HCT116 (cell line): Measurements from ENCODE around the gene PTCH2. TPM values are rescaled to one million over a fixed set of nuclear protein-coding genes. Genes with fewer than 3 reads are reported as not detected.

Experiments
- ATAC-seq: fragments of 200-7000 bp; cut with Tn5 transposase; 2 replicates; pipeline ENCODE4 v1.9.1; 2020; ENCODE audit warnings: mild to moderate bottlenecking, moderate library complexity
- BruUV-seq: library from RNA; stranded (reverse); fragments of 400-500 nt; replicated peaks from 2 replicates; lab custom pipeline; 2021; lab: Mats Ljungman, UMichigan
- CTCF ChIA-PET: fragments of 300-600 bp; sonication (Branson Sonifier 250); formaldehyde crosslinking; loops from one replicate; lab custom pipeline; 2021; ENCODE audit warnings: antibody characterized with exemption; lab: Charles Lee
- POLR2A ChIA-PET: fragments of 300-600, 350-600 bp; sonication (Branson Sonifier 250); formaldehyde crosslinking; loops from one replicate; lab custom pipeline; 2021; ENCODE audit warnings: antibody characterized with exemption; lab: Charles Lee
- RAD21 ChIA-PET, 2 experiments: fragments of 300-600 bp; sonication (Branson Sonifier 250); formaldehyde crosslinking; loops; one replicate each; lab custom pipeline; 2023; ENCODE audit warnings: low total read pairs in 2 of 2; ENCODE audit not compliant: uncharacterized antibody in 2 of 2, unreplicated experiment in 2 of 2, low non-redundant PET in 1 of 2; lab: Charles Lee
- DNase-seq: peaks from one replicate; pipeline ENCODE4 v3.0.0-alpha.2; 2010; ENCODE audit warnings: low read depth, low spot score
- H2AFZ ChIP-seq: fragments of 200-600 bp; shearing (Covaris generic), sonication (generic); 2 replicates; pipeline ENCODE4 v1.6.1; 2017; ENCODE audit warnings: low read depth, mixed run types, mixed read lengths, antibody characterized with exemption, low read length; ENCODE audit not compliant: poor library complexity, severe bottlenecking
- H3K27ac ChIP-seq: 2 replicates; pipeline ENCODE4 v1.5.1; 2012; ENCODE audit warnings: low read depth, low read length
- H3K27me3 ChIP-seq: fragments of 200-600 bp; sonication (generic); 2 replicates; pipeline ENCODE4 v1.6.1; 2016; ENCODE audit warnings: mixed run types, low read length, mixed read lengths; ENCODE audit not compliant: insufficient read depth
- H3K36me3 ChIP-seq, 2 experiments: fragments of 200-500 bp in 1 of 2; fragments of 200-600 bp in 1 of 2; sonication (Bioruptor generic) in 1 of 2; sonication (generic) in 1 of 2; 2 replicates each; pipeline versions ENCODE4 v1.5.1 to v1.6.1; 2014 to 2016; ENCODE audit warnings: low read length in 2 of 2, inconsistent platforms in 1 of 2, mixed read lengths in 1 of 2, mixed run types in 1 of 2; ENCODE audit not compliant: insufficient read depth in 2 of 2, control insufficient read depth in 1 of 2
- H3K4me1 ChIP-seq, 2 experiments: fragments of 200-600 bp in 1 of 2; sonication (generic) in 1 of 2; 2 replicates each; pipeline versions ENCODE4 v1.5.1 to v1.6.1; 2012 to 2017; ENCODE audit warnings: low read length in 2 of 2, inconsistent platforms in 1 of 2, mild to moderate bottlenecking in 1 of 2, mixed read lengths in 1 of 2, mixed run types in 1 of 2, moderate library complexity in 1 of 2; ENCODE audit not compliant: insufficient read depth in 2 of 2, control insufficient read depth in 1 of 2
- H3K4me2 ChIP-seq: fragments of 200-600 bp; sonication (generic); 2 replicates; pipeline ENCODE4 v1.6.1; 2017; ENCODE audit warnings: mixed run types, low read length, mixed read lengths
- H3K4me3 ChIP-seq, 2 experiments: fragments of 200-600 bp in 1 of 2; sonication (generic) in 1 of 2; replicated peaks in 1 of 2; 2 replicates each; pipeline ENCODE4 v1.5.1; 2011 to 2016; ENCODE audit warnings: low read length in 2 of 2, control low read depth in 1 of 2, low read depth in 1 of 2, mild to moderate bottlenecking in 1 of 2, mixed read lengths in 1 of 2, mixed run types in 1 of 2
- H3K79me2 ChIP-seq: fragments of 200-600 bp; sonication (generic); 2 replicates; pipeline ENCODE4 v1.6.1; 2017; ENCODE audit warnings: mild to moderate bottlenecking, mixed run types, low read length, moderate library complexity, mixed read lengths; ENCODE audit not compliant: insufficient read depth
- H3K9ac ChIP-seq: fragments of 200-600 bp; sonication (generic); 2 replicates; pipeline ENCODE4 v1.6.1; 2016; ENCODE audit warnings: low read length, mixed read lengths
- H3K9me2 ChIP-seq: fragments of 200-600 bp; sonication (generic), shearing (Covaris generic); 2 replicates; pipeline ENCODE4 v1.6.1; 2017; ENCODE audit warnings: mixed run types, mild to moderate bottlenecking, moderate library complexity; ENCODE audit not compliant: insufficient read depth
- H3K9me3 ChIP-seq, 2 experiments: fragments of 200-500 bp in 1 of 2; fragments of 200-600 bp in 1 of 2; sonication (Bioruptor generic) in 1 of 2; sonication (generic) in 1 of 2; 2 replicates each; pipeline ENCODE4 v1.6.1; 2014 to 2017; ENCODE audit warnings: low read length in 2 of 2, mixed read lengths in 2 of 2, inconsistent platforms in 1 of 2, low read depth in 1 of 2, mild to moderate bottlenecking in 1 of 2, mixed run types in 1 of 2, moderate library complexity in 1 of 2; ENCODE audit not compliant: control insufficient read depth in 1 of 2, insufficient read depth in 1 of 2
- H4K20me1 ChIP-seq: fragments of 200-600 bp; sonication (generic), shearing (Covaris generic); 2 replicates; pipeline ENCODE4 v1.6.1; 2017; ENCODE audit warnings: mixed run types, mild to moderate bottlenecking, moderate library complexity; ENCODE audit not compliant: insufficient read depth
- EGR1 ChIP-seq: IDR thresholded peaks from 2 replicates; pipeline ENCODE4 v1.6.1; 2012; ENCODE audit warnings: low read depth
- ELF1 ChIP-seq: IDR thresholded peaks from 2 replicates; pipeline ENCODE4 v1.6.1; 2012; ENCODE audit warnings: low read depth, borderline replicate concordance
- MAX ChIP-seq: IDR thresholded peaks from 2 replicates; pipeline ENCODE4 v1.6.1; 2012
- POLR2AphosphoS5 ChIP-seq: IDR thresholded peaks from 2 replicates; pipeline ENCODE4 v1.6.1; 2011; ENCODE audit warnings: mild to moderate bottlenecking, low read depth, low read length, moderate library complexity
- ZFX ChIP-seq: fragments of 450-650 bp; IDR thresholded peaks from 2 replicates; pipeline ENCODE4 v1.6.1; 2017
- intact Hi-C: fragments of 100-400 bp; cut with micrococcal nuclease; formaldehyde crosslinking; loops from 2 replicates; pipeline ENCODE4 v1.10.0; 2022
- total RNA-seq: library from RNA; stranded (reverse); gene quantifications from one replicate; pipeline ENCODE4 v1.2.1, GENCODE V29; 2021; ENCODE audit not compliant: unreplicated experiment
- TF ChIP-seq, protein P1 (sequence below): IDR thresholded peaks from 2 replicates; pipeline ENCODE4 v1.6.1; 2011; ENCODE audit warnings: mild to moderate bottlenecking, low read length, moderate library complexity; ENCODE audit not compliant: insufficient replicate concordance; ENCODE audit errors: extremely low read depth

PTCH2 gene
- total RNA-seq, 1 experiment from 2014 or later = 1.3 TPM

DNA sequence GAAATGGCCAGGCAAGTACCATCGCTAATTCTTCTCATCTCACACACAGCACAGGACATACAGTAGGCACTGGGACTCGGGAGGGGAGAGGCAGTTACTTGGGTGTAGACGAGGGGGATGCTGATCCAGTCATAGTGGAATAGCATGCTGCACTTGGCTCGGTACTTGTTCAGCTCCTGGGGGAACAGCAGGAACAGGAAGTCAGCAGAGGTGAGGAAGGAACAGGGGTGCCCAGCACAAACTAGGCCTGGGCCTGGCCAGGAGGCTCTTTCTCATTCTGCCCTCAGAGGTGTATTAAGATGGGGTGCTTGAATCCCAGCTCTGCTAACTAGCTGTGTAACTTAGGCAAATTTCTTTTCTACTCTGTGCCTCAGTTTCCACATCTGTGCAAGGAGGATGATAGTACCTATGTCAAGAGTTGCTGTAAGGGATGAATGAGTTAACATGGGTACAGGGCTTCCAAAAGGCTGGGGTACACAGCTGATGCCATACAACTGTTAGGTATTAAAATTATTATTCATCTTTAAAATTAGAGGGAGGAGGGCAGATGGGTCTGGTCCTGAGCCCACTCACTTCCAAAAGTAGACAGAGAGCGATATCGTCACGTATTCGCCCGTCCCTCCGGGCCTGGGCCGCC is 57.4 kb downstream of the PTCH2 start (continued):
- TF ChIP-seq MAX = no peak
- TF ChIP-seq, protein P1, sequence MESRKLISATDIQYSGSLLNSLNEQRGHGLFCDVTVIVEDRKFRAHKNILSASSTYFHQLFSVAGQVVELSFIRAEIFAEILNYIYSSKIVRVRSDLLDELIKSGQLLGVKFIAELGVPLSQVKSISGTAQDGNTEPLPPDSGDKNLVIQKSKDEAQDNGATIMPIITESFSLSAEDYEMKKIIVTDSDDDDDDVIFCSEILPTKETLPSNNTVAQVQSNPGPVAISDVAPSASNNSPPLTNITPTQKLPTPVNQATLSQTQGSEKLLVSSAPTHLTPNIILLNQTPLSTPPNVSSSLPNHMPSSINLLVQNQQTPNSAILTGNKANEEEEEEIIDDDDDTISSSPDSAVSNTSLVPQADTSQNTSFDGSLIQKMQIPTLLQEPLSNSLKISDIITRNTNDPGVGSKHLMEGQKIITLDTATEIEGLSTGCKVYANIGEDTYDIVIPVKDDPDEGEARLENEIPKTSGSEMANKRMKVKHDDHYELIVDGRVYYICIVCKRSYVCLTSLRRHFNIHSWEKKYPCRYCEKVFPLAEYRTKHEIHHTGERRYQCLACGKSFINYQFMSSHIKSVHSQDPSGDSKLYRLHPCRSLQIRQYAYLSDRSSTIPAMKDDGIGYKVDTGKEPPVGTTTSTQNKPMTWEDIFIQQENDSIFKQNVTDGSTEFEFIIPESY = no peak
- TF ChIP-seq ELF1 = no peak
- TF ChIP-seq, all 23 proteins: peak for 0

GRCh38 chr1:44785029-44785380 is 58.0 kb downstream of the PTCH2 start:
- H3K9me2 ChIP-seq = no peaks in the 10 kb centered on the region
- ChIA-PET CTCF (interaction anchor here (0.8 to 1.3 kb wide), 2 partner anchors 9 to 24 kb away, joined by 3 read pairs; partner anchors contain the start of gene BTBD19), RAD21 (interaction anchor here in 1 of 2 experiments (0.7 kb wide), 1 partner anchor 226 kb away, joined by 8 read pairs; the partner anchor contains the start of gene HECTD3), POLR2A (interaction anchor here (1.1 to 3.7 kb wide), 5 partner anchors 9 to 55 kb away, joined by 3 to 16 read pairs (median 5); partner anchors contain the start of genes PLK3, RNU5D-1 and RPS8)
- no peaks in the 10 kb centered on the region for H4K20me1 ChIP-seq
- no peak overlapping the region for H3K4me2 ChIP-seq
- no peak overlapping the region for H2AFZ ChIP-seq
- no TSS peak for BruUV-seq
- ATAC-seq (no peak), DNase-seq (no peak)
- intact Hi-C loops = loop anchor here (5.0 kb wide), 1 partner anchor 787 kb away; no protein-coding TSS in a partner anchor
- no peak overlapping the region for H3K9ac ChIP-seq
- H3K4me3 ChIP-seq = no peak overlapping the region
- peaks cover 6 to 24% of the 10 kb centered on the region in 2 experiments for H3K4me1 ChIP-seq
- H3K27me3 ChIP-seq = no peaks in the 10 kb centered on the region
- TF ChIP-seq EGR1 (no peak), ZFX (no peak), POLR2AphosphoS5 (no peak)
- no peaks in the 10 kb centered on the region for H3K79me2 ChIP-seq
- peaks cover 2 to 8% of the 10 kb centered on the region in 2 experiments; a peak in 1 of 4 replicates for H3K36me3 ChIP-seq
- no peaks in the 10 kb centered on the region for H3K9me3 ChIP-seq
- H3K27ac ChIP-seq = no peak overlapping the region
